Activated CD4-positive, alpha-beta T cell treated with anti-CD3 and anti-CD28 coated beads for 48 hours (primary cell): Measurements from ENCODE around the gene GBX1.

Source experiments
- DNase-seq: peaks from one replicate; pipeline ENCODE4 v3.0.0-alpha.2; 2020

Gene GBX1

DNA sequence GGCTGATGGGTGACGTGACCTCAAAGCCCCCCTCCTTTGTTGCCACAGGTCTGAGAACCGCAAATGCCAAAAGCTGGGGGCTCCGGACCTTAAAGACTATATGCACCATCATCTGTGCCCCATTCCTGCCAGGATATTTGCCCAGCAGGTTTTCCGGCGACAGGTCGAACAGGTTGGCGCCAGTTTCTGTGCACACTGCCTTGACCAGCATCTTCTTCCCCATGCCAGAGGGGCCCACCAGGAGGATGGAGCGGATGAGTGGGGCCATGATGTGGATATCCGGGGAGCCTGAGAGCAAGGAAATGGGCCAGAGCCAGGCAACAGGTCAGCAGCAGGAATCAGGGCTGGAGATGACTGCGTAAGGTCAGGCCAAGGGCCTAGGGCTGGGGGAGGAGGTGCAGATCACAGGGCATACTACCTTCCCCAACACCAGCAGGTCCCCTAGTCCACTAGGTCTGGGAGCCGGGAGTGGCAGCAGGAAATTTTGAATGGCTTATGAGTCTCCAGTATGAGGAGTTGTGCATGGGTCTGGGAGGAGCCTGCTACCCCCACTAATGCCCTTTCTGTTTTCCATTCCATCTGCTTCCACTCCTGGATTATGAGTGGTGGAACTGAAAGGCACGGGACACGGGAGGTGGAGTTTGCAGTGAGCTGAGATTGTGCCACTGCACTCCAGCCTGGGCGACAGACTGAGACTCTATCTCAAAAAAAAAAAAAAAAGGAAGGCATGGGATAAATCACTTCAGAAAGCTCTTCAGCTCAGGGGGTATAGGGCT, 25.9 kb upstream of the GBX1 start:
- no peak for DNase-seq

- no peak for DNase-seq
Measured at GRCh38 chr7:151192002-151192539, 24.6 kb upstream of the GBX1 start.

GRCh38 chr7:151191544-151191943, 24.1 kb upstream of the GBX1 start:
- no peak for DNase-seq

DNA sequence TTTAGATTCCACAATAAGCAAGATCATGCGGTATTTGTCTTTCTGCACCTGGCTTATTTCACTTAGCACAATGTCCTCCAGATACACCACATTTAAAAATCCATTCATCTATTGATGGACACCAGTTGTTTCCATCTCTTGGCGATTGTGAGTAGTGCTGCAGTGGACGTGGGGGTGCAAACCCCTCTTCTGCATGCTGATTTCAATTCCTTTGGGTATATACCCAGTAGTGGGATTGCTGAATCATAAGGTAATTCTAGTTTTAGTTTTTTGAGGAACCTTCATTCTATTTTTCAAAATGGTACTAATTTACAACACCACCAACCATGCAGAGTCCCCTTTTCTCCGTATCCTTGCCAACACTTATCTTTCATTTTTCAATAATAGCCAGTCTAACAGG, 21.5 kb upstream of the GBX1 start:
- no peak for DNase-seq

- DNase-seq, result no peak
Measured at GRCh38 chr7:151188252-151188542, 20.7 kb upstream of the GBX1 start.

DNA sequence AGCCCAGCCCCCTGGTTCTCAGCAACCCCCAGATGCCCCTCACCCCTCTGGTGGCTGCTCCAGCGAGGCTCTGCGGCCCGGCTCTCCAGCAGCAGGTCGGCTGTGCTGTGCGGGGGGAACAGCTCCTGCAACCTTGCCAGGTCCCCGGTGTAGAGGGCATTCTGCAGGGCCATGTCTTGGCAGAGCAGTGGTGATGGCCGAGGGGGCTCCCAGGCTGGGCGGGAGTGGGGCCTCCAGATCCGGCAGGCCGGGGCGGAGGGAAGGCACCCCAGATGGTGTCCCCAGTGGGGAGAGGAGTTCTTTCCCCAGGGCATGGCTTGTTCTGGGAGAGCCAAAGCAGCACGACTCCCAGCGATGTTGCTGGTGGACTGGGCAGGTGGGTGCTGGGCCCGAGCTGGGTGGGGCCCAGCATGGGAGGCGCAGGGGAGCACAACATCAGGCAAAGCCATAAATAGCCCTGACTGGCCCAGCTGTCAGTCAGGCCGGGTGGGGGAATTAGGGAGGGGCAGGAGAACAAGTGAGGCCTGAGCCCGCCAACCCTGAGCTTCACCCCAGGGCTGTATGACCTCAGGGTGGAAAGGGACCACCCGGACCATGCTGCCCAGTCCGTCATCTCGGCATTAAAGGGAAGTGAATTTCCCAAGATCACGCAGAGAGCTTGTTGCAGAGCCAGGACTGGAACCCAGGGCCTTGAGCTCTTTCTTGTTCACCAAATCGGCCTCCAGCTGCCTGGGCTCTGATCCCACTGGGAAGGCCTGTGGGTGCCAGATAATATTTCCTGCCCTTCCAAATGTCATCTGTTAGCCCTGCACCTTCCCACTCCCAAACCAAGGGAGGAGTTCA, 20.1 kb upstream of the GBX1 start:
- no peak for DNase-seq

- DNase-seq, result no peak
Measured at GRCh38 chr7:151186640-151187408, 19.3 kb upstream of the GBX1 start, which contains the start of gene ASB10. Gene ASB10 (minus strand): TSS chr7:151187250. CDS start chr7:151187130, 120 bp downstream.

- no peak for DNase-seq
Measured at GRCh38 chr7:151185762-151186639, 18.5 kb upstream of the GBX1 start.

- DNase-seq, result no peak
Measured at GRCh38 chr7:151181011-151181431, 13.5 kb upstream of the GBX1 start.

DNA sequence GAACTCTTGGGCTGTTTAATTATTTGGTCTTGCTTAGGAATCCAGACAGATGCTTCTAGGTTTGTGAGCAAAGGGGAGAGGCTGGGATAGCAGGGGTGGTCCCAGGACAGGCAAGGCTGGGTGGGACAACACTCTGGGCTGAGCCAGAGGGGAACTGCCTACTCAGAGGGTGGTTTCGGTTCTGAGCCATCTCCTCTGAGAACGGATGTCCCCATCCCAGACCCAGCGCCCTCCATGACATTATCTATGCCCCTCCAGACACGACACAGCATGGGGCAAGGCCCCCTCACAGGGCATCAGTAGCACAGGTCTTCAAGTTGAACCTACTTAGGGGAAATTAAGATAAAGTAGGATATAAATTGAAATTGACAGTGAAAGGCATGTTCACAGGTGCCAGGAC, 12.5 kb upstream of the GBX1 start:
- no peak for DNase-seq

GRCh38 chr7:151179287-151179860, 11.9 kb upstream of the GBX1 start:
- DNase-seq, result no peak

DNA sequence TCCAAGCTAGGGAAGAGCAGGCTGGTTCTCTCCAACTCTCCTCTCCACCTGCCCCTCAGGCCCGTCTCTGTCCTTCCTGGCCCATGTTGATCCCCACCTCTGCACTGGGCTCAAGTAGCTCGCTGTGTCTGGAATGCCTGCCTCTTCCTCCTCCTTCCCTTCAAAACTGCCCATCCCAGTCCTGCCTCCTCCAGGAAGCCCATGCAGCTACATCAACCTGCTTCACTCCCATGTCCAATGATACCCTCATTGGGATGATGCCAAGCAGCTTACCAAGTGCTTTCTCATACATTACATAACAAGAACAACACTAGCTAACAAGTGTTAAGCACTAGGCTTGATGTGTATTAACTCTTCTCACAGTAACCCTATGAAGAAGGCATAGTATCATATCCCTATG, 11.3 kb upstream of the GBX1 start:
- no peak for DNase-seq

GRCh38 chr7:151178236-151178635, 10.7 kb upstream of the GBX1 start:
- no peak for DNase-seq

DNA sequence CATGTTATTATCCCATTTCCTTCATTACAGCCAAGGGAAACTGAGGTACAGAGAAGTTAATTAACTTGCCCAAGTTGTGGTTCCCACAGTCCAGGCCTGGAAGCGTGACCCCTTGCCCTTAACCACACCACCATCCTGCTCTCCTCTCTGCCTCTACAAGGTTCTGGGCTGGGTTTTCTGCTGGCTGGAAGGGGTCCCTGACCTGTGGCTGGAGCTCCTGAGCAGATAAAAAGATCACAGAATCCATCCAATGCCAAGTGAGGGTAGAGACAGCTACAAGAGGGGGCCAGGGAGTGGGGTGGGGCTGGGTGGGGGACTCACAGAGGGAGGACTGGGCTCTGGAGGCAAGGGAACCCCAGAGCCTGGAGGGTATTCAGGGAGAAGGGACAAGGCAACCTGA, 9.8 kb upstream of the GBX1 start:
- no peak for DNase-seq

DNA sequence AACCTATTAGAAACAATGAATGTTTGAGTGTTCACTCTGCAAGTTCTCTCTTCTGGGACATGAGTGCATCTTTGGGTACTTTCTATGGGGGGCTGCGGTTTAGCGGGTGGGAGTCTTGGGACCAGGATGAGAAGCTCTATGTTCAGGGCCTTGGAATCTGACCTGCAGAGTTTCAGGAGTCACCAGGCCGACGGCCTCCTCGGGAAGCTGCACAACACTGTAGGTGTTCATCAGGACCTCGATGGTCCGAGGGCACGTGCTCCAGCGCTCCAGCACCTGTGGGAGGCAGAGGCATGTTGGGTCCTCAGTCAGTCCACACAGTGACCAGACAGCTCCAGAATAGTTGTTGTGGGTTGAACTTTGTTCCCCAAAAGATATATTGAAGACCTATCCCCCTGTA, 8.9 kb upstream of the GBX1 start:
- DNase-seq, result no peak

GRCh38 chr7:151175793-151176311, 8.4 kb upstream of the GBX1 start:
- no peak for DNase-seq

- DNase-seq, result no peak
Measured at GRCh38 chr7:151175047-151175792, 7.7 kb upstream of the GBX1 start.

- peak; percentile 56 for DNase-seq
Measured at GRCh38 chr7:151174246-151175046, 7.0 kb upstream of the GBX1 start.

GRCh38 chr7:151173386-151174245, 6.1 kb upstream of the GBX1 start:
- DNase-seq, result no peak
